GM13976 (cell line): ENCODE results near the gene LMF1.
"Not testable (repeated sequence)": the region's sequence is repeated elsewhere in the genome, so short reads cannot be mapped to it uniquely, and the experiment has no call there.

Experiments used
- DNase-seq: peaks from one replicate; pipeline ENCODE4 v3.0.0; 2012; ENCODE audit warnings: low spot score
- CTCF ChIP-seq: IDR thresholded peaks from 2 replicates; pipeline ENCODE4 v1.5.1; 2012; ENCODE audit warnings: borderline replicate concordance, mild to moderate bottlenecking; ENCODE audit not compliant: insufficient read depth; ENCODE audit errors: extremely low read depth, missing control alignments, control extremely low read depth
- in situ Hi-C: fragments of 300-500 bp; cut with MboI; formaldehyde crosslinking; loops from one replicate; pipeline ENCODE4 v1.12.0; 2022; ENCODE audit warnings: low sequenced_read_pairs, mixed read lengths, inconsistent platforms; ENCODE audit not compliant: unreplicated experiment

Gene LMF1

DNA sequence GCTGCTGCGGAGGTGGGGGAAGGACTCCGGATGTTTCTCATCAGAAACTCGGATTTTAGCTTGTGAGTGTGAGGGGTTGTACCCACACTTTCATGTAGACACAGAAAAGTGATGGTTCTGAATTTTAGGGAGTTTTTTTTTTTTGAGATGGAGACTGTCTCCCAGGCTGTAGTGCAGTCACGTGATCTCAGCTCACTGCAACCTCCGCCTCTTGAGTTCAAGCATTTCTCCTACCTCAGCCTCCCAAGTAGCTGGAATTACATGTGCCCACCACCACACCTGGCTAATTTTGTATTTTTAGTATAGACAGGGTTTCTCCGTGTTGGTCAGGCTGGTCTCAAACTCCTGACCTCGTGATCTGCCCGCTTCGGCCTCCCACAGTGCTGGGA lies 147.9 kb downstream of the LMF1 start:
- no peak for TF ChIP-seq CTCF
- no peak for DNase-seq
- in situ Hi-C loops: no loop called here

DNA sequence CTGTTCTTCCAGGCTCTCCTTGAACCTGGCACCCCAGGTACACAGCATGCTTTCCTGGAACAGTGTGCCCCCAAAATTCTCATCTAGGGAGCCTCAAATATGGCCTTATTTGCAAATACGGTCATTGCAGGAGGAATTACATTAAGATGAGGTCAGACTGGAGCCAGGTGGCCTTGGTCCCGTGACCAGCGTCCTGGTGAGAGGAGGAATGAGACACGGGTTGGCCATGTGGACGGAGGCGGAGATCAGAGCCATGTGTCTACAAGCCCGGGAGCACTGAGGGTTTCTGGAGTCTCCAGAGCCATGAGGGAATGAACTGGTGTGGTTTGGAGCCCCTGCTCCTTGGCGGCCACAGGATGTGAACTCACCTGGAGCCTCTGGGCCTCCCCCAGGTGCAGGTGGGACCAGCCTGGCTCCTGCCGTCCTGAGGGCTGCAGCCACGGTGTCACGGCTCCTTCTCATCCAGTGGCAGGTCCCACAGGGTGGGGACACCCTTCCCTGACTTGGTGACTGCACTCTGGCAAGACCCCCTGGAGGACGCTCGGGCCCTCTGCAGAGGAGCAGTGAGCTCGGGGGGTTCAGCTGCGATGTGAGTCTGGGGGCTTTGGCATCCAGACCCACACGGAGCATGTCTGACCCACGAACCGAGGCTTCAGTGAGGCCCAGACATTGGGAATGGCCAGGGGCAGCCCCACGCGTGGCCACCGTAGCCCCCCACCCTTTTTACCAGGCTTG lies 148.4 kb downstream of the LMF1 start:
- in situ Hi-C loops: no loop called here
- no peak for DNase-seq
- no peak for TF ChIP-seq CTCF

GRCh38 chr16:821751-822150 lies 149.0 kb downstream of the LMF1 start:
- in situ Hi-C loops: no loop called here

DNA sequence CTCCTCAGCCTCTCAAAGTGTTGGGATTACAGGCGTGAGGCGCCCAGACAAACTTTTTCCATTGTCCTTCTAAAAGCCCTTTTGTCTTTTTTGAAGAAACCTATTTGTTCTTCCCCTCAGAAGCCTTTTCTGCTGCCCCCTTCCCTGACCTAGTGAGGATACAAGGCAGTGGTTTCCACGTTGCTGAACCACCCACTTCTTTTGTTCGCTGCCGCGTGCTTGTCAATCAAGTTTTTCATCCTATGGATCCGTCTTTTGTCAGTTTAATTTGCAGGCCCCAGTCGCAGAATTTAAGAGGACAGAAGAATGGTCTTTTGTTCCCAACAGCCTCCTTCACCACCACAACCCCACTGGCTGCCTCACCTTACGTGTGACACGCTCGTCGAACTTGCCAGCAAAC lies 150.0 kb downstream of the LMF1 start:
- TF ChIP-seq CTCF: no peak
- DNase-seq: no peak
- in situ Hi-C loops: no loop called here

More at GRCh38 chr16:821751-822150, 149.0 kb downstream of the LMF1 start:
- no peak for TF ChIP-seq CTCF
- no peak for DNase-seq

DNA sequence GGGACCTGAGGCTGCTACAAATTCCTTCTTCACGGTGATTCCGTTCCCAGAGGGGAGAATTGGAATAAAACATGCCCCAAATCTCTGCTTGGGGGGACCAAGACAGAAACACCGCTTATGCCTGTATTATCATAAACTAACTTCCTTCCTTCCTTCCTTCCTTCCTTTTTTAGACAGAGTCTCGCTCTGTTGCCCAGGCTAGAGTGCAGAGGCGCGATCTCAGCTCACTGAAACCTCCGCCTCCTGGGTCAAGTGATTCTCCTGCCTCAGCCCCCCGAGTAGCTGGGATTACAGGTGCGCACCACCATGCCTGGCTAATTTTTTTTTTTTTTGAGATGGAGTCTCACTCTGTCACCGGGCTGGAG lies 150.8 kb downstream of the LMF1 start:
- DNase-seq, in situ Hi-C loops: not testable (repeated sequence)

- no peak for DNase-seq
- TF ChIP-seq CTCF: no peak
- in situ Hi-C loops: no loop called here
Measured at GRCh38 chr16:819336-820043, 151.3 kb downstream of the LMF1 start.

GRCh38 chr16:818592-818991 lies 152.2 kb downstream of the LMF1 start:
- TF ChIP-seq CTCF: no peak
- in situ Hi-C loops: no loop called here
- DNase-seq: no peak
